ENCODE results near the gene RTN4RL2.

RTN4RL2 gene

GRCh38 chr11:57481315-57481714 lies 21.0 kb downstream of the RTN4RL2 start:
- DNase-seq (ENCODE audit: low spot score): no peak

- DNase-seq (ENCODE audit: low spot score): no peak
Measured at GRCh38 chr11:57481915-57482781, 21.8 kb downstream of the RTN4RL2 start.

- no peak for DNase-seq (ENCODE audit: low spot score)
Measured at GRCh38 chr11:57482782-57483561, 22.6 kb downstream of the RTN4RL2 start.

GRCh38 chr11:57483562-57483918 lies 23.2 kb downstream of the RTN4RL2 start:
- DNase-seq (ENCODE audit: low spot score): no peak

GRCh38 chr11:57484141-57484710 lies 23.9 kb downstream of the RTN4RL2 start:
- DNase-seq (ENCODE audit: low spot score): no peak

- no peak for DNase-seq (ENCODE audit: low spot score)
Measured at GRCh38 chr11:57485217-57485990, 25.1 kb downstream of the RTN4RL2 start.

- no peak for DNase-seq (ENCODE audit: low spot score)
Measured at GRCh38 chr11:57487021-57487778, 26.9 kb downstream of the RTN4RL2 start.

GRCh38 chr11:57487920-57488659 lies 27.8 kb downstream of the RTN4RL2 start:
- no peak for DNase-seq (ENCODE audit: low spot score)

GRCh38 chr11:57490456-57491248 lies 30.3 kb downstream of the RTN4RL2 start:
- DNase-seq (ENCODE audit: low spot score): no peak

- DNase-seq (ENCODE audit: low spot score): peak; percentile 39
Measured at GRCh38 chr11:57491371-57492061, 31.2 kb downstream of the RTN4RL2 start.

GRCh38 chr11:57493507-57494503 lies 33.5 kb downstream of the RTN4RL2 start:
- DNase-seq (ENCODE audit: low spot score): peak; percentile 56

- no peak for DNase-seq (ENCODE audit: low spot score)
Measured at GRCh38 chr11:57496109-57496820, 35.9 kb downstream of the RTN4RL2 start.

GRCh38 chr11:57497303-57498247 lies 37.2 kb downstream of the RTN4RL2 start:
- DNase-seq (ENCODE audit: low spot score): no peak

GRCh38 chr11:57498540-57498939 lies 38.2 kb downstream of the RTN4RL2 start:
- DNase-seq (ENCODE audit: low spot score): no peak

- DNase-seq (ENCODE audit: low spot score): peak; percentile 94
Measured at GRCh38 chr11:57499413-57499982, 39.2 kb downstream of the RTN4RL2 start.

GRCh38 chr11:57499983-57500461 lies 39.7 kb downstream of the RTN4RL2 start:
- DNase-seq (ENCODE audit: low spot score): no peak
